ENCODE data around the gene RGL4. TPM values are rescaled to one million over a fixed set of nuclear protein-coding genes. Genes with fewer than 3 reads are reported as not detected.

Gene RGL4
- total RNA-seq, 1 donor from 2014 or later: 33.2 TPM

- intact Hi-C loops (cut with micrococcal nuclease): loop anchor here (5.0 kb wide), 3 partner anchors 160 to 215 kb away; partner anchors contain the start of gene SLC2A11
These were observed 6.5 kb downstream of the RGL4 start for GRCh38 chr22:23697031-23697970.

- intact Hi-C loops (cut with micrococcal nuclease): loop anchor here (5.0 kb wide), 3 partner anchors 159 to 214 kb away; partner anchors contain the start of gene SLC2A11
These were observed 7.3 kb downstream of the RGL4 start for GRCh38 chr22:23698094-23698493.

- intact Hi-C loops (cut with micrococcal nuclease): loop anchor here (5.0 kb wide), 3 partner anchors 159 to 214 kb away; partner anchors contain the start of gene SLC2A11
These were observed 7.9 kb downstream of the RGL4 start for GRCh38 chr22:23698673-23699235.

- intact Hi-C loops (cut with micrococcal nuclease): no loop called here
These were observed 9.9 kb downstream of the RGL4 start for GRCh38 chr22:23700706-23701105.

- intact Hi-C loops (cut with micrococcal nuclease): no loop called here
These were observed 13.2 kb downstream of the RGL4 start for GRCh38 chr22:23704062-23704461.

- intact Hi-C loops (cut with micrococcal nuclease): loop anchor here (1.0 kb wide), 2 partner anchors 9 to 12 kb away; no protein-coding TSS in a partner anchor
These were observed 14.0 kb downstream of the RGL4 start for GRCh38 chr22:23704829-23705228.

GRCh38 chr22:23705358-23705757 lies 14.5 kb downstream of the RGL4 start:
- intact Hi-C loops (cut with micrococcal nuclease): loop anchor here (1.0 kb wide), 2 partner anchors 9 to 12 kb away; no protein-coding TSS in a partner anchor

GRCh38 chr22:23708270-23708669 lies 17.5 kb downstream of the RGL4 start:
- intact Hi-C loops (cut with micrococcal nuclease): no loop called here

- intact Hi-C loops (cut with micrococcal nuclease): no loop called here
These were observed 18.3 kb downstream of the RGL4 start for GRCh38 chr22:23709107-23709506.

- intact Hi-C loops (cut with micrococcal nuclease): no loop called here
These were observed 21.4 kb downstream of the RGL4 start for GRCh38 chr22:23712256-23712655.

- intact Hi-C loops (cut with micrococcal nuclease): no loop called here
These were observed 23.1 kb downstream of the RGL4 start for GRCh38 chr22:23713696-23714595.

- intact Hi-C loops (cut with micrococcal nuclease): no loop called here
These were observed 24.1 kb downstream of the RGL4 start for GRCh38 chr22:23714596-23715578.

GRCh38 chr22:23715806-23716375 lies 25.1 kb downstream of the RGL4 start:
- intact Hi-C loops (cut with micrococcal nuclease): loop anchor here (2.0 kb wide), 1 partner anchor 141 kb away; the partner anchor contains the start of gene SLC2A11

GRCh38 chr22:23716811-23717801 lies 26.3 kb downstream of the RGL4 start:
- intact Hi-C loops (cut with micrococcal nuclease): loop anchor here (1.0 to 2.0 kb wide), 8 partner anchors 12 to 177 kb away; partner anchors contain the start of genes CHCHD10, DERL3, MIF and SLC2A11

- intact Hi-C loops (cut with micrococcal nuclease): no loop called here
These were observed 27.8 kb downstream of the RGL4 start for GRCh38 chr22:23718371-23719165.

GRCh38 chr22:23720855-23721254 lies 30.0 kb downstream of the RGL4 start:
- intact Hi-C loops (cut with micrococcal nuclease): no loop called here

GRCh38 chr22:23722160-23722559 lies 31.3 kb downstream of the RGL4 start:
- intact Hi-C loops (cut with micrococcal nuclease): no loop called here
